HUES48 (cell line): Measurements from ENCODE around the gene CARD19.
"Not testable (repeated sequence)": the region's sequence is repeated elsewhere in the genome, so short reads cannot be mapped to it uniquely, and the experiment has no call there.

Source experiments
- H3K27ac ChIP-seq: one replicate; pipeline ENCODE4 v1.7.0; 2013; ENCODE audit warnings: low read depth, low read length, inconsistent platforms
- H3K27me3 ChIP-seq: 2 replicates; pipeline ENCODE4 v1.6.1; 2013; ENCODE audit warnings: mild to moderate bottlenecking, low read length; ENCODE audit not compliant: control insufficient read depth, insufficient read depth
- H3K36me3 ChIP-seq: 2 replicates; pipeline ENCODE4 v1.6.1; 2013; ENCODE audit warnings: low read length; ENCODE audit not compliant: control insufficient read depth, insufficient read depth
- H3K4me1 ChIP-seq: 2 replicates; pipeline ENCODE4 v1.6.1; 2013; ENCODE audit warnings: mild to moderate bottlenecking, low read length; ENCODE audit not compliant: control insufficient read depth, insufficient read depth
- H3K4me3 ChIP-seq: 2 replicates; pipeline ENCODE4 v1.5.1; 2013; ENCODE audit warnings: mild to moderate bottlenecking, low read depth, low read length
- H3K9ac ChIP-seq: 2 replicates; pipeline ENCODE4 v1.6.1; 2013; ENCODE audit warnings: mild to moderate bottlenecking, low read depth, low read length, moderate library complexity
- H3K9me3 ChIP-seq: 2 replicates; pipeline ENCODE4 v1.6.1; 2013; ENCODE audit warnings: low read length; ENCODE audit not compliant: control insufficient read depth, insufficient read depth

Gene CARD19

GRCh38 chr9:93111001-93111370, 15.0 kb downstream of the CARD19 start:
- peaks cover 6% of the 10 kb centered on the region; the same call in 1 of the 2 replicates for H3K36me3 ChIP-seq
- no peaks in the 10 kb centered on the region for H3K9me3 ChIP-seq
- H3K4me3 ChIP-seq = no peak overlapping the region
- no peak overlapping the region for H3K9ac ChIP-seq
- no peaks in the 10 kb centered on the region for H3K4me1 ChIP-seq
- no peak overlapping the region for H3K27ac ChIP-seq
- no peaks in the 10 kb centered on the region for H3K27me3 ChIP-seq

DNA sequence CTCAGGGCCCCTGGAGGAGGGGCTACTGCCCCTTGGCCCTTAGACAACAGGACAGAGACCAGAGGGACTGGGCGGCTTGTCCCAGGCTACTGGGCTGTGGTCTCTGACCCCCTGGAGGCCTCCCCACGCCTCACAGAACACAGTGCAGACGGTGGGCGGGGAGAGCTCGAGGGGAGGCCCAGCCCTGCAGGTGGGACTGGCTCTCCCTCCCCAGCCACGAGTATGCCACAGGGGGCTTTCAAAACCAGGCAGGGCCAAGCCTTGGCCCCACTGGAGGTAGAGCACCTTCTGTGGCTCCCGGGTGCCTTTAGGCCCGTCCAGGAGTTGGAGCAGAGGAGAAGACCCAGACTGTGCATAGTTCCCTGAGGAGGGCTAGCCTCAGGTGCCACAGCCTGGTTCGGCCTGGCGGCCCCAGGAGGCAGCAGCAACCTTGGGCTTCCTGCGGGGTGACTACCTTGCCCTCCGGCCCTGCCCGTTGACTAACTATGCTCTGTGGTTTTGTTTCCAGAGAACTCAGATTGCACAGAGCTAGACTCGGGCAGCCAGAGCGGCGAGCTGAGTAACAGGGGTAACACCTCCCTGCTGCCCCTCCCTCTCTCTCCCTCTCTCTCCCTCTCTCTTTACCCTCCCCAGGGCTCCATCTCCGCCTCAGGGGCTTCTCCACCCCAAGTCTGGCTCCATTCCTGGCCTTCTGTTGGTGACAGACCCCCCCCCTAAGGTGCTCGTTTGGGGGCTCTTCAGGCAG, 15.5 kb downstream of the CARD19 start:
- H3K4me1 ChIP-seq = peaks cover 5% of the 10 kb centered on the region; the same call in 1 of the 2 replicates
- H3K27me3 ChIP-seq = no peaks in the 10 kb centered on the region
- H3K27ac ChIP-seq = no peak overlapping the region
- H3K9me3 ChIP-seq = no peaks in the 10 kb centered on the region
- H3K36me3 ChIP-seq = peaks cover 6% of the 10 kb centered on the region; the same call in 1 of the 2 replicates
- no peak overlapping the region for H3K4me3 ChIP-seq
- H3K9ac ChIP-seq = no peak overlapping the region

- peaks cover 6% of the 10 kb centered on the region; the same call in 1 of the 2 replicates for H3K36me3 ChIP-seq
- no peak overlapping the region for H3K9ac ChIP-seq
- H3K4me3 ChIP-seq = no peak overlapping the region
- H3K9me3 ChIP-seq = no peaks in the 10 kb centered on the region
- no peak overlapping the region for H3K27ac ChIP-seq
- H3K4me1 ChIP-seq = peaks cover 7% of the 10 kb centered on the region; the same call in 1 of the 2 replicates
- H3K27me3 ChIP-seq = no peaks in the 10 kb centered on the region
Measured at GRCh38 chr9:93112116-93112863, 16.3 kb downstream of the CARD19 start.

GRCh38 chr9:93112864-93113389, 16.9 kb downstream of the CARD19 start:
- Histone ChIP-seq H3K4me3 (no peak overlapping the region), H3K9ac (no peak overlapping the region), H3K4me1 (peaks cover 7% of the 10 kb centered on the region; the same call in 1 of the 2 replicates), H3K36me3 (peaks cover 6% of the 10 kb centered on the region; the same call in 1 of the 2 replicates), H3K27me3 (no peaks in the 10 kb centered on the region), H3K9me3 (no peaks in the 10 kb centered on the region), H3K27ac (no peak overlapping the region)

- Histone ChIP-seq H3K4me3 (no peak overlapping the region), H3K27me3 (no peaks in the 10 kb centered on the region), H3K4me1 (peaks cover 7% of the 10 kb centered on the region; the same call in 1 of the 2 replicates), H3K27ac (no peak overlapping the region), H3K9me3 (no peaks in the 10 kb centered on the region), H3K36me3 (peaks cover 6% of the 10 kb centered on the region; the same call in 1 of the 2 replicates), H3K9ac (no peak overlapping the region)
Measured at GRCh38 chr9:93114169-93114983, 18.4 kb downstream of the CARD19 start.

GRCh38 chr9:93114984-93115335, 18.9 kb downstream of the CARD19 start:
- H3K4me3 ChIP-seq = no peak overlapping the region
- no peak overlapping the region for H3K9ac ChIP-seq
- H3K27me3 ChIP-seq = no peaks in the 10 kb centered on the region
- H3K36me3 ChIP-seq = peaks cover 6% of the 10 kb centered on the region; the same call in 1 of the 2 replicates
- no peak overlapping the region for H3K27ac ChIP-seq
- H3K9me3 ChIP-seq = no peaks in the 10 kb centered on the region
- H3K4me1 ChIP-seq = peaks cover 7% of the 10 kb centered on the region; the same call in 1 of the 2 replicates

GRCh38 chr9:93115486-93116071, 19.6 kb downstream of the CARD19 start:
- Histone ChIP-seq H3K27me3 (no peaks in the 10 kb centered on the region), H3K36me3 (peaks cover 6% of the 10 kb centered on the region; the same call in 1 of the 2 replicates), H3K9me3 (no peaks in the 10 kb centered on the region), H3K4me3 (no peak overlapping the region), H3K9ac (no peak overlapping the region), H3K4me1 (peaks cover 7% of the 10 kb centered on the region; the same call in 1 of the 2 replicates), H3K27ac (no peak overlapping the region)

- Histone ChIP-seq H3K36me3 (peaks cover 6% of the 10 kb centered on the region; the same call in 1 of the 2 replicates), H3K27me3 (no peaks in the 10 kb centered on the region), H3K9me3 (no peaks in the 10 kb centered on the region), H3K4me3 (no peak overlapping the region), H3K27ac (no peak overlapping the region), H3K9ac (no peak overlapping the region), H3K4me1 (peaks cover 7% of the 10 kb centered on the region; the same call in 1 of the 2 replicates)
Measured at GRCh38 chr9:93116072-93116961, 20.3 kb downstream of the CARD19 start.

GRCh38 chr9:93117521-93117920, 21.5 kb downstream of the CARD19 start:
- H3K9ac ChIP-seq = not testable (repeated sequence)

More at GRCh38 chr9:93117521-93117920, 21.5 kb downstream of the CARD19 start:
- H3K4me1 ChIP-seq, H3K36me3 ChIP-seq, H3K27me3 ChIP-seq, H3K27ac ChIP-seq, H3K9me3 ChIP-seq, H3K4me3 ChIP-seq: not testable (repeated sequence)
